Stromal cell of bone marrow (primary cell): Measurements from ENCODE around the gene CYTH1.
"Not testable (repeated sequence)": the region's sequence is repeated elsewhere in the genome, so short reads cannot be mapped to it uniquely, and the experiment has no call there.

Experiments used
- DNase-seq: peaks from one replicate; pipeline ENCODE4 v3.0.0-alpha.2; 2012; ENCODE audit warnings: low read depth

The CYTH1 gene

DNA sequence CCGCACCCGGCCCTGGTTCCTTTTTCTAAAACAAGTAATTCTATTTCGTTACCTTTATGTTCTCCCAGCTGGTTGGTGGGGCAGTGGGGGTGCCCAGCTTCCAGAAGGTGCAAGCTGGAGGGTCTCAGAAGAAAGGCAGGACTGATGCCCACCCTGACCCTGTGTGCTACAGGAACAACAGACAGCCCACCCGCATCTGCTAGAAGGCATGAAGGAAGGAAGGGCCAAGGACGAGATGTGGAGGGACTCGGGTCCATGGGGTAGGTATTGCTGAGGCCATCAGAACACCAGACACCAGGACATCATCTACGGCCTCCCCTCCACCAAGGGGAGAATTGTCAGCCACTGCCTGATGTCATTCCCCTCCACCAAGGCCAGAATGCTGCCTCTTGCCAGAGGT, 6.4 kb upstream of the CYTH1 start:
- no peak for DNase-seq

DNA sequence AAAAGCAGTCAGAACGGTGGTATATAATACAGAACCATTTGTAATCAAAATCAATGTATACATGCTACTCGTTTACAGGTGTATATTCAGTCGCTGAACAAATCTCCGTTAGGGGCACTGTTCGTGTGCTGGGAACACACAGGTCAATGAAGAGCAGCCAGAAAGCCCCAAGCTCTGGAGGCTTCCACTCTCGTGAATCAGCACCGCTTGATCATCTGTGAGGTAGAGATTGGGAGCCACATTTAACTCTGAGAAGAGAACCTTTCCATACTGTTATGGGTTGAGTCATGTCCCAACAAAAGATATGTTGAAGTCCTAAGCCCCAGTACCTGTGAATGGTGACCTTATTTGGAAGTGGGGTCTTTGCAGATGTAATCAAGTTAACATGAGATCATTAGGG, 5.4 kb upstream of the CYTH1 start:
- no peak for DNase-seq

DNA sequence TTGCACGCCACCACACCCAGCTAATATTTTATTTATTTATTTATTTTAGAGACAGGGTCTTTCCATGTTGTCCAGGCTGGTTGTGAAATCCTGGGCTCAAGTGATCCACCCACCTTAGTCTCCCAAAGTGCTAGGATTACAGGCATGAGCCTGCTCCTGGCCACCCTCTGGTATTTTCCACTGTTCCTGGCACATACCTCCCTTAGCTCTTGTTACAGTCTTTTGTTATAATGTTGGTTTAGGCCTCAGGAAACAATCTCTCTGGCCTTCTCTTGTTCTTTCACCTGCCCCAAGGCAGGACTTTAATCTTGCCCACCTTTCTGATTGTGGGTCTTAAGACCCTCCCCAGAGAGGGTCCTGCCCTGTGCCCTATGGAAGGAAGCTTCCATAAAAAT, 3.6 kb upstream of the CYTH1 start:
- DNase-seq = no peak

DNA sequence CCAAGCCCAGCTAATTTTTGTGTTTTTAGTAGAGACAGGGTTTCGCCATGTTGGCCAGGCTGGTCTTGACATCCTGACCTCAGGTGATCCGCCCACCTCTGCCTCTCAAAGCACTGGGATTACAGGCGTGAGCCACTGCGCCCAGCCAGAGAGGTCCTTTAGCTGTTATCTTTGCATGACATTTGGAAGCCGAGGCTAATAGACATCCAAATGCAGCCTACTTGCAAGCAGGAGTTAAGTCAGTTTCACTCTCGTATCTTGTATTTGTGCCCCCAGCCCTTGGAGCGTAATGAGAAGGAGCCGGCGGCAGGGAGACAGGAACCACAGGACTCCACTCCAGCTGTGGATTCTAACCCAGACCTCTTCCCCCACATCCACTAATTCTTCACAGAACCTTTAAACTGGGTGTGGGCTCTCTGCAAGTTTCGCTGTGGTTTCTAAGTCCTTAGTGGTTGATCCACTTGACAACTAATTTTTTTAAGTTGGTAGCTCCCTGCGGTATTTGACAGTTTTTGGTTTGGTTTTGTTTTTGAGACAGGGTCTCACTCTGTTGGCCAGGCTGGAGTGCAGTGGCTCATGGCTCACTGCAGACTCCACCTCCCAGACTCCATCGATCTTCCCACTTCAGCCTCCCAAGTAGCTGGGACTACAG, 3.1 kb upstream of the CYTH1 start:
- DNase-seq = no peak

DNA sequence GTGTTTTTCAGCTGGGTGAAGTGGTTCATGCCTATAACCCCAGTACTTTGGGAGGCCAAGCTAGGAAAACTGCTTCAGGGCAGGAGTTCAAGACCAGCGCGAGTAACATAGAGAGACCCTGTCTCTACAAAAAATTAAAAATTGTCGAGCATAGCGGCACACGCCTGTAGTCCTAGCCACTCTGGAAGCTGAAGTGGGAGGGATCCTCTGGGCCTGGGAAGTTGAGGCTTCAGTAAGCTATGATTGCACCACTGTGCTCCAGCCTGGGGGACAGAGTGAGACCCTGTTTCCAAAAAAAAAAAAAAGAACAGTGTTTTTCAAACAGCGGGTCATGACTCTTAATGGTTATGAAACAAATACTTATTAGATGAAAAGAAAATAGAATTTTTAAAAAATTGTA, 2.3 kb upstream of the CYTH1 start:
- DNase-seq = no peak

DNA sequence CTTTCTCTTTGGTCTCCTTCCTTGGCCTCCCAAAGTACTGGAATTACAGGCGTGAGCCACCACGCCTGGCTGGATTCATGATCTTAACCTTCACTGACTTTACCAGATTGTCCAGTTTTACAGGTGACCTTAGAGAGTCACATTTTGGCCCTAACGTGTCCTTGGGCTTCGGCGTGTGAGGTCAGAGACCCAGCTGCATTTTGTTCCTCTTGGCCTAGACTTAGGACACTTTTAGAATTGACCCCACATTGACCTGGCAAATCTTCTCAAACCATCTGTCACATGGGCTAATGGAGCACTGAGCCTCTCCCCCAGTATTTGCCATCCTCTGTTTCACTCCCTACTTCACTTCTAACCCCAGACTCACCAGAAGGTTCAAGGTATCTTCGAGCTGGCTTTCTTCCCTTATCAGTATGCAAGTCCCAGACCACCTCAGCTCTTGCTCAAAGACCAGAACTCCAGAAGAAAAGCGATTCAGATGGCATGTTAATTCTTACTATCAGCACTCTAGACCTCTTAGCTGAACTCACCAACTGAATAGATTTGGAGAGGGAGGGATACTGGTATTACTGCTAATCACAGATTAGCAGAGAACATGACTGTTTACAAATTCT, 1.7 kb upstream of the CYTH1 start:
- DNase-seq = no peak

DNA sequence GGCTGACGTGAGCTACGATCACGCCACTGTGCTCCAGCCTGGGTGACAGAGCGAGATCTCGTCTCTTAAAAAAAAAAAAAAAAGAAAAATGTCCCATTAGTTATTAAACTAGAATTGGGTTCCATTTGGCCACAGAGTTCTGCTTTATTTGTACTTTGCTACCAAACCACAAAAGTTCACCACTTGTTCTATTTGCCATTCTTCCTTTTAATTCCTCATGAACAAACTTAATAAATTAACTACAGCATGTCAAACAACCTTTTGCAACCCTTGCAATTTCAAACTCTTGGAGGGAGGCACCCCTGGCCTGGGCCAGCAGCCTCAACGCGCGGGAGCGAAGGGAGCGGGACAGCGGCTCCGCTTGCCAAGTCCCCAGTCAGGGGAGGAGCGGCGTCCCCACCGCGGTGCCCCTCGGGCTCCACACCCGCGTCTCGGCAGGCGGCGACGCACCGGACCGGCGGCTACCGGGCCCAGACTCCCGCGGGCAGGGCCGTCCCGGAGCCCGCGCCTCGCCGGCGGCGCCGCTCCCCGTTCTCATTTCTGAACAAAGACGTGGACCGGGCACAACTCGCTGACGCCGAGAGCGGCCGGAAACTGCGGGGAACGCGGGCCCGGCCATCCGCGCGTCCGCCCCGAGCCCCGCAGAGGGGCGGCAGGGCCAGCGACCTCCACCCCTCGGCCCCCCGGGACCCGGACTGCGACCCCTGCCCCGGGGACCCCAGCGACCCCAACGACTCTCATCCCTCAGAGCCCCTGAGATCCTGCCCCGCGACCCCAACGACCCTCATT, 775 bp downstream of the CYTH1 start:
- no peak for DNase-seq

DNA sequence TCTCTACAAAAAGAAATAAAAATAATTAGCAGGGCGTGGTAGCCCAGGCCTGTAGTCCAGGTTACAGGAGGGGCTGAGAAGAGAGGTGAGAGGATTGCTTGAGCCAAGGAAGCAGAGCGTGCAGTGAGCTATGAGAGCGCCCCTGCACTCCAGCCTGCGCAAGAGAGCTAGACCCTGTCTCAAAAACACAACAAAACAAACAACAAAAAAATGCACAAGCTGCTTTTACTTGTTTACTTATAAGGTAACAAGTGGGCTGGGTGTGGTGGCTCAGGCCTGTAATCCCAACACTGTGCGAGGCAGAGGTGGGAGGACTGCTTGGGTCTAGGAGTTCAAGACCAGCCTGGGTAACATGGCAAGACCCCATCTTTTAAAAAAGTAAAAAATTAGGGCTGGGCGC, 1.7 kb downstream of the CYTH1 start:
- no peak for DNase-seq

DNA sequence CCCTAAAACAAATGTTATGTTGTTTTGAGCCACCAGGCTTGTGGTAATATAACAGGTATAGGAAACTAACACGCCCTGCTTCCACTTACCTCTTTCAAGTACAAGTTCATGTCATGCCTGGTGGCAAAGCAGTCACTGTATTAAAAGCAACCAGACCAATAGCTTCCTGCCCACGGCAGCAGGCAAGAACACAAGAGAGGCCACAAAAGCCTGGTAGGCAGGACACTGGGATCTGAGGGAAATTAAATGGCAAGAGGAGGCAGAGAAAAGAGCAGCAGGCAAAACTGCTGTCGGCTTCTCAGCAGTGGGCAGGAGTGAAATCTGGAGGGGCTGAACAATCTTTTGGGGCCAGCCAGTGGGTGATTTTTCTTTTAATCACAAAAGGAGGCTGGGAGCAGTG, 2.2 kb downstream of the CYTH1 start:
- no peak for DNase-seq

DNA sequence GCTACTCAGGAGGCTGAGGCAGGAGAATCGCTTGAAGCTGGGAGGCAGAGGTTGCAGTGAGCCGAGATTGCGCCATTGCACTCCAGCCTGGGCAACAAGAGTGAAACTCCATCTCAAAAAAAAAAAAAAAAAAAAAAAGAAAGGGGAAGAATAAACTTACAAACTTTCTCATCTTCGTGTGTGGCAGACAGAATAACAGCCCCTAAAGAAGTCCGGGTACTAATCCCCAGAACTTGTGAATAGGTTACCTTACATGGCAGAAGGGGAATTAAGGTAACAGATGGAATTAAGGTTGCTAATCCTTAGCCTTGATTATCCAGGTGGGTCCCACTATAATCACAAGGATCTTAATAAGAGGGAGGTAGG, 2.8 kb downstream of the CYTH1 start:
- DNase-seq = not testable (repeated sequence)

DNA sequence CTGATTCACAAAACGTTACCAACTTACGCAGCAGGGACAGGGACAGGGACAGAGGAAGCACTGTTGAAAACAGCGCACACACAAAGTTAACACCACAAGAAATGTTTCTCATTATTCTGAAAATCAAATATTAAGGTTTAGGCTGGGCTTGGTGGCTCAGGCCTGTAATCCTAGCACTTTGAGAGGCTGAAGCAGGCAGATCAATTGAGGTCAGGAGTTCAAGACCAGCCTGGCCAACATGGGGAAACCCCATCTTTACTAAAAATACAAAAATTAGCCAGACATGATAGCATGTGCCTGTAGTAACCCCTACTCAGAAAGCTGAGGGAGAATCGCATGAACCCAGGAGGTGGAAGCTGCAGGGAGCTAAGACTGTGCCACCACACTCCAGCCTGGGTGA, 4.2 kb downstream of the CYTH1 start:
- DNase-seq = no peak

DNA sequence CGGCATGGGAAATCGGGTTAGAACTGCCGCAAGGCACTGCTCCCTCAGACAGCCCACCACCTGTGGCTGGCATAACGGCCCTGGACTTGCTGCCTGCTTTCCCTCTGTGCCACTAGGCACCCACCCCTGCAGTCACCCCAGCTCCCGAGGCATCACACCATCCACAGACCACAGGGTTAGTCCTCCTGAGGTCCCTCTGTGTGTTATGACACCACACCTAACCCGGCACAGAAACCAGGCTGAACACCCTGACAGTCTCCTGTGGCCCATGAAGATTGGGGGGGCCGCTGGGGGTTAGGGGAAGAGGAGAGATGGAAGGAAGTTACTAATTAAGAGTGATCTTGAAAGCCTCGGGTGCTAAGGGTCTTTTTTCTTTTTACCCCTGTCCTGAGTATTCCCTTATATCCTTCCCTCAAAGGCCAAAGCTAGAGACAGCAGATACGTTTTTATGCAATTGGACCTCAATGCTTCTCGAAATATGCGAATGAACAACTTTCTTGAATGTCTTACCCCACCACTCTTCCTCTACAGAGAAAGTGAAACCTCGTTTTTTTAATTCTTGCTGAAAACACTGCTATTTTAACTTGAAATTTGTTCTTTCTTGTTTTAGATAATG, 7.0 kb downstream of the CYTH1 start:
- no peak for DNase-seq

DNA sequence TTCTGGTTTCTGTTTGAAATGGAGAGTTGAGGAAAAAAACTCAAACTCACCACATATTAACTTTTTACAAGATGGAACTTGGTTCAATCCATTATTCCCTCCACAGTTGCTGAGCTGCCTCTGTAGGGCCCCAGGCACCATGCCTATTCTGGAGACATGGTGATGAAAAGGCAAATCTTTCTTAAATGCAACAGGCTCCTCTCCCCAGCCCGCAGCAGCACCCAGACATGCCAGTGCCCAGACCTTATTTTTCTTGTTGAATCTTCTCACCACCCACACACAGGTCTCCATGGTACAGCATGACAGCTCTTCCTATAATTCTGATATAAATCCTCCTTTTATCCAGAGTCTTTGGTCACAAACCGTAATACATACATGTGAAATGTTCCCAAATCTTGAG, 7.6 kb downstream of the CYTH1 start:
- no peak for DNase-seq

DNA sequence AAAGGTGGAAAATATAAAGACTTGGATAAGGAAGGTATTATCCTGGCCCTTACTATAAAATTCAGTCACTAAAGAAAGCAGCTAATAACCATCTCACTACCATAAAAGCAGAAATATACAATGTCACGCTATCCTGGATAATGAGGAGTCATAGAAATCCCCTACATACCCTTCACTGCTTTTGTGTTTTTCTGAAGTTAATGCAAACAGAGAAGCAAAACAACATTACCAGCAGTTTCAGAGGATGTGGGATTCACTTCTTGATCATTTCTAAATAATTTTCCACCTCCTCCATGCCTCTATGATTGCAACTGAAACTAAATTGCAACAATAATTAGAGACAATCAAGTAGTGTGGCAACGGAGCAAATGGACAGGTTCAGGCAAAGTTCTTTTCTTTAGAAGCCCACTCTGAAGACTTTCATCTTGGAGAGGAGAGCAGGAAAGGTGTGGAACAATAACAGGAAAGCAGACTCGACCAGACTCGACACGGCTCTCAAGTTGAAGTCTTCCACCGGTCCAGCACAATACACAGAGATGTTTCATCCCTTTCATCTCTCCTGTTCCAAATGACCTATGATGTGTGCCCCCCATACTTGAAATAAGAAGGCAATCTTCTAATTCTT, 10.2 kb downstream of the CYTH1 start:
- no peak for DNase-seq

DNA sequence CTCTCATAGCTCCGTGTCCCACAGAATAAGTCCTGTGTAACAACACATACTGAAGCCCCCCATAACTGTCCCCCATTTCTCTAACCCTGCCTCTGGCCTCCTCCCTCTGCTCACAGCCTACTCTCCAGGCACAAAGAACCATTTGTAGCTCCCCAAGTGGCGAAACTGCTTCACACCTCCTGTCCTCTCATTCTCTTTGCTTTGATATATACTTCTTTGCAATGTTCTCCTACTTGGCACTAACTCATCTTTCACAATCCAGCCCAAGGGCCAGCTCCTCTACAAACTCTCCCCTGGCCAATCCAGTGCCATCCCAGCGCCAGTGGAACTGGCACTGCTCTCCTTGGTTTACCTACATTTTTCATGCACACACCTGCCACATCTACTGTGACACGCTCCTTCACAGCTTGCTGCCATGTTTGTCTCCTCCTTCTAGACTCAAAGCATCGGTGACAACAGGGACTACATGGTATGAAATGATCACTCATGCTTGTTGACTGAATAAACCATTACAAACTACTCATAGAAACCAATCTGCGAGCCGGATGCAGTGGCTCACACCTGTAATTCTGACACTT, 12.8 kb downstream of the CYTH1 start:
- no peak for DNase-seq

DNA sequence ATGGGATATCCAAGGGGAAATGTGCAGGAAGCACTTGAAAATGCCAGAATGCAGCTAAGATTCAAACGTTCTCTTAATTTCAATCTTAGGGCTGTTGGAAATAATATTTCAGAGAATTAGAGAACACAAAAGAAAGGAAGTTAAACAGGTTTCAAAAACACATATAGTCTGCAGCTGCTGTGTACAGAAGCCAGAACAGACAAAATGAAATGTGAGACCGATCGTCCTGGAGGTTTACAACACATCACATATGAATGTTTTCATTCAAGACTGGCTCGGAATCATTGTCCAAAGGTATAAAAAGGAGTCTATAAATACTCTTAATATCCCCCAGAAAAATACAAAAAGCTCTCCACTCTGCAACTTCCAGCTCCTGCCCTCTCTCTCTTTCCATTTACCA, 14.3 kb downstream of the CYTH1 start:
- DNase-seq = no peak

DNA sequence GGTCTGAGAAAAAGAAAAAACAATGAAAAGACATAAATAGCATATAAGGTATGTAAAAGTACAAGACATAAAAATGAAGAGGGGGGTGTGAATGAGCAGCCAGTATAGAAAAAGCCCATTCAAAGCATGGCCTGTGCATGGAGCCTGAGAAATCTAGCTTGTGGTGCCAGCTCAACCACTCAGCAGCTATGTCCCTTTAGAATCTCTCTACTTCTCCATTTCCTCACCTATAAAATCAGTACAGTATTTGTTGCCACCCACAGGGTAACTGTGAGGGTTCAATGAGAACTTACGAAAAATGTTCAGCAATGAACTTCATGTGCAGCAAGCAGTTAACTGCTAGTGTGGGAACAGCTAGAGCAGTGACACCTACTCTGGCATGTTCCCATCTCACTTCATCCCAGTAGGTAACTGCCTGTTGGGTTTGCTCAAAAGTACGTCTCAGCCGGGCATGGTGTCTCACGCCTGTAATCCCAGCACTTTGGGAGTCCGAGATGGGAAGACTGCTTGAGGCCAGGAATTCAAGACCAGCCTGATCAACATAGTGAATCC, 15.3 kb downstream of the CYTH1 start:
- DNase-seq = no peak

DNA sequence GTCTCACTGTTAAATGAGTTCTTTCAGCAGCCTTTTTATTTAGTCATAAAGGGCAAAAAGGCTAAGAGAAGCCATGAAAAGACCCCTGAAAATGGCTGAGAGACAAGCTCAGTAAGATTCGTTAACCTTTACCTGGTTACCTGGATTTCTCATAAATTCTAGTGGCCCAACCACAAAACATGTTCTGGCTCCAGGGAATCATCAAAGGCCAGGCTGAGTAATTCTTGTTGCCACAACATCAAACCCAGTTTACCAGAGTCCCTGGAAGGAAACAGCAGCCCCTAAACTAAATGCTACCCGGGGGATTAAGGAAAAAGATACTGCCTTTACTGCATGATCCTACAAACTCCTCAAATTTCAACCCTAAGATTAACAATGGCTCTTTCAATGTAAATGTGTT, 15.8 kb downstream of the CYTH1 start:
- no peak for DNase-seq

DNA sequence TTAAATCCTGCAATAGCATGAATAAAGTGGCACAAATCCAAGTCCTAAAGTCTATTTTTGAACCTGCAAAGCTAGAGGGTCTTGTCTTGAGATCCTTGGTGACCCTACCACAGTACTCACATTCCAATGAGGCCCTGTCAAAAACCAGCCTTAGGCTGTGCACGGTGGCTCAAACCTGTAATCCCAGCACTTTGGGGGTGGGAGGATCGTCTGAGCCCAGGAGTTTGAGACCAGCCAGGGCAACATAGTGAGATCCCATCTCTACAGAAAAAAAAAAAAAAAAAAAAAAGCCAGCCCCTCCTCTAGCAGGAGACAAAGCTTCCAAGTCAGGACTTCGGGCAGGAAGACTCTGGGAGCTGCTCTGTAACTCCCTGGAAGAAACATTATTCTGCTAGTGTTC, 16.3 kb downstream of the CYTH1 start:
- DNase-seq = no peak

DNA sequence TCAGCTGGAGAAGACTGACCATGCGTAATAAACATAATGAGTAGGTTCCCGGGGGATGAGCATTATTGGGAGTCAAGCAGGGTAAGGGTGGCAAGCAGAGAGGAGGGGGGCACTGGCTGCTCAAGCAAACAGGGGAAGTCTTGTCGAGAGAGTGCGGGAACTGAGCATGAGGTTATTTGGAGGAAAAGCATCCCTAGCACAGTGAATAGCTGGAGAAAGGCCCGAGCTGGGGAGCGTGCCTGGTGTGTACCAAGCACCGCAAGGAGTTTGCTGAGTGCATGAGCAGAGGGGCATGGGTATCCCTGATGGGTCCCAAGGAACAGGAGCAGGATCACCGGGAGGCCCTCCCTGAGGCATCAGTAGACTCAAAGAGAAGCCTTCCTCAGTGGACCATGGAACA, 17.2 kb downstream of the CYTH1 start:
- DNase-seq = no peak

DNA sequence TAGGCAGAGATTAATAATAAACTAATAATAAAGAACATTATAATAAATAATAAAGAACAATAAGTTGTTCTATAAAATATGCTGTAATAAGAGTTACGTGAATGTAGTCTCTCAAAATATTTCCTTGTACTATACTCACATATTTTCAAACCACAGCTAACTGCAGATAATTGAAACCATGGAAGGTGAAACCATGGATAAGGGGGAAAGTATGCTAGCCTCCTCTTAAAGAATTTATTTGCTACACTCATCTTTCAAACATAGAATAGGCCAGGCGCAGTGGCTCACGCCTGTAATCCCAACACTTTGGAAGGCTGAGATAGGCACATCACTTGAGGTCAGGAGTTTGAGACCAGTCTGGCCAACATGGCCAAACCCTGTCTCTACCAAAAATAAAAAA, 18.5 kb downstream of the CYTH1 start:
- no peak for DNase-seq

DNA sequence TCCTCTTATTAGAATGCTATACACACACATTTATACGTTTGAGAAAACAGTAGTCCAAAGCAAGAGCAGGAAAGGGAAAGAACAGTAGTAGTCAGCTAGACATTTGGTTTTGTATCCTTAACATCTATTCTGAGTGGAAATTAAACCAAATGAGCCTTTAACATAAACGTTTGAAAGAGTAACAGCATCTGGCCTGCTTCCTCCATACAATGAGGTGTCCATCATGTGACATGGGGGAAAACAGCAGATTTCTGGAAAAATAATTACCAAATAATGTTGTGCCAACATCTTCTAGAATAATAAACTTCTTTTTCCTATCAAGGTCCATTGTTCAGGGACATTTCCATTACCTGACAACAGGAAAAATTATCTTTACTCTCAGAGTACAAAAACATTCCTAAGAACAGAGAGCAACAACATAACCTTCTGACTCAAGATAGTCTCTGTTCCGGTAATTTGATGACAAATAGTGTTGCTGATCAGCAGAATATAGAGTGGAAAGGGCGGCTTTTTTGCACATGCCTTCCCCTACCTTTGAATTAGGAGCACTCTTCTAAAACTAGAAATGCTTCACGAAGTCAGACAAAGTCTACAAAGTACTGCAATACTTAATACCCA, 20.2 kb downstream of the CYTH1 start:
- DNase-seq = no peak
